Measurements from ENCODE around the gene MIA.
A peak's percentile ranks its signal among the peaks of the same experiment; 100 is the strongest.

MIA gene

GRCh38 chr19:40759352-40759751, 16.0 kb upstream of the MIA start:
- ChIA-PET CTCF (interaction anchor here (3.3 kb wide), 1 partner anchor 46 kb away, joined by 13 read pairs; no protein-coding TSS in a partner anchor), POLR2A (interaction anchor here (2.0 to 4.4 kb wide), 2 partner anchors 9 to 19 kb away, joined by 9 to 32 read pairs; partner anchors contain the start of genes ACTMAP and RAB4B)
- peak; percentile 53 for TF ChIP-seq ZNF600 (tag by site-specific recombination; IDR thresholded peaks at IDR 0.05)
- no peak for TF ChIP-seq ZNF211 (tag by site-specific recombination; IDR thresholded peaks at IDR 0.05; ENCODE audit: low read depth)
- no peak for TF ChIP-seq ZNF362 (tag by site-specific recombination; IDR thresholded peaks at IDR 0.05)
- H3K9me3 ChIP-seq (ENCODE audit: control insufficient read depth, insufficient read depth, low read depth, low read length): no peaks in the 10 kb centered on the region
- H3K4me1 ChIP-seq (ENCODE audit: control insufficient read depth, insufficient read depth, low read length): peaks cover 17% of the 10 kb centered on the region
- peaks cover 95 to 100% of the 10 kb centered on the region in 2 experiments for H3K36me3 ChIP-seq (ENCODE audit: control insufficient read depth in 2 of 2, insufficient read depth in 1 of 2, low read length in 2 of 2)
- no peak overlapping the region for H3K4me3 ChIP-seq (ENCODE audit: low read depth, low read length)
- H3K27ac ChIP-seq (ENCODE audit: extremely low read depth, low read depth, low read length): no peak overlapping the region

GRCh38 chr19:40762754-40763470, 12.4 kb upstream of the MIA start:
- Histone ChIP-seq H3K9me3 (ENCODE audit: control insufficient read depth, insufficient read depth, low read depth, low read length) (no peaks in the 10 kb centered on the region), H3K4me3 (ENCODE audit: low read depth, low read length) (no peak overlapping the region), H3K4me1 (ENCODE audit: control insufficient read depth, insufficient read depth, low read length) (no peaks in the 10 kb centered on the region), H3K36me3 (ENCODE audit: control insufficient read depth in 2 of 2, insufficient read depth in 1 of 2, low read length in 2 of 2) (peaks cover 83 to 100% of the 10 kb centered on the region in 2 experiments), H3K27ac (ENCODE audit: extremely low read depth, low read depth, low read length) (peak overlapping the region; percentile 34; the same call in 1 of the 2 replicates)
- ChIA-PET CTCF (interaction anchor here (0.5 to 1.0 kb wide), 3 partner anchors 14 to 495 kb away, joined by 3 read pairs; no protein-coding TSS in a partner anchor), POLR2A (interaction anchor here (0.5 to 1.9 kb wide), 3 partner anchors 12 to 620 kb away, joined by 3 to 11 read pairs (median 4); partner anchors contain the start of genes ACTMAP, RAB4B and SNRPA)
- peak; percentile 60 for TF ChIP-seq GLIS1 (tag by site-specific recombination; IDR thresholded peaks at IDR 0.05)
- no peak for TF ChIP-seq ZNF23 (tag by site-specific recombination; IDR thresholded peaks at IDR 0.05; ENCODE audit: borderline replicate concordance)
- peak; percentile 100 for TF ChIP-seq ZIC2 (tag by site-specific recombination; IDR thresholded peaks at IDR 0.05)
- TF ChIP-seq OSR2 (tag by site-specific recombination; IDR thresholded peaks at IDR 0.05): no peak
- peak; percentile 33; the same call in 1 of the 2 replicates for TF ChIP-seq ZNF600 (tag by site-specific recombination; IDR thresholded peaks at IDR 0.05)

GRCh38 chr19:40763526-40763925, 11.8 kb upstream of the MIA start:
- CTCF ChIA-PET: interaction anchor here (1.0 kb wide), 1 partner anchor 14 kb away, joined by 3 read pairs; no protein-coding TSS in a partner anchor
- POLR2A ChIA-PET: interaction anchor here (1.3 to 1.9 kb wide), 2 partner anchors 13 to 15 kb away, joined by 4 to 11 read pairs; partner anchors contain the start of genes ACTMAP, RAB4B and SNRPA
- no peaks in the 10 kb centered on the region for H3K9me3 ChIP-seq (ENCODE audit: control insufficient read depth, insufficient read depth, low read depth, low read length)
- TF ChIP-seq ZNF518A (tag by site-specific recombination; conservative IDR thresholded peaks at IDR 0.05; ENCODE audit: low read depth) (no peak), ZSCAN23 (tag by site-specific recombination; IDR thresholded peaks at IDR 0.05) (no peak), FEZF1 (tag by site-specific recombination; IDR thresholded peaks at IDR 0.05) (no peak), OVOL3 (tag by site-specific recombination; IDR thresholded peaks at IDR 0.05) (no peak), SP2 (tag by site-specific recombination; IDR thresholded peaks at IDR 0.05) (no peak), ZFP37 (tag by site-specific recombination; IDR thresholded peaks at IDR 0.05) (no peak), ZNF510 (tag by site-specific recombination; IDR thresholded peaks at IDR 0.05; ENCODE audit: insufficient replicate concordance) (no peak)
- H3K4me3 ChIP-seq (ENCODE audit: low read depth, low read length): no peak overlapping the region
- H3K36me3 ChIP-seq (ENCODE audit: control insufficient read depth in 2 of 2, insufficient read depth in 1 of 2, low read length in 2 of 2): peaks cover 77 to 99% of the 10 kb centered on the region in 2 experiments
- no peaks in the 10 kb centered on the region for H3K4me1 ChIP-seq (ENCODE audit: control insufficient read depth, insufficient read depth, low read length)
- H3K27ac ChIP-seq (ENCODE audit: extremely low read depth, low read depth, low read length): no peak overlapping the region
